ENCODE results near the gene SPTBN4.

DNA sequence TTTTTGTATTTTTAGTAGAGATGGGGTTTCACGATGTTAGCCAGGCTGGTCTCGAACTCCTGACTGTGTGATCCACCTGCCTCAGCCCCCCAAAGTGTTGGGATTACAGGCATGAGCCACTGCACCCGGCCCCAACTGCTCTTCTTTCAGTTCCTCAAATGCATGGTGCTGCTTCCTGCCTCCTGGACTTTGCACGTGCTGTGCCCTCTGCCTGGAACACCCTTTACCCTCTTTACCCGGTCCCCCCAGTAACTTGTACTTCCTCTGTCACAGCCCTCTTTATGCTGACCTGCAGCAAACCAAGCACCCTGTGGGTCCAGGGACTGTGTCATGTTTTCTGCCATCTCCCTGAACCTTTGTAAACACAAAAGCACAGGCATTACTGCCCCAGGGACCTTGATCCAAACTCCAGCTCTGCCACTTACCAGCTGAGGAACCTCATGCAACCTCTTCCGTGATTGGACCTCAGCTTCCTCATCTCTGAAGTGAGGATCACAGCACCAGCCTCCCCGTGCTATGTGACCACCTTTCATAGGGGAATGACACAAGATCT, 5.1 kb upstream of the SPTBN4 start:
- TF ChIP-seq EP300 (IDR thresholded peaks at IDR 0.05; ENCODE audit: borderline replicate concordance) (no peak), TEAD4 (IDR thresholded peaks at IDR 0.05) (no peak), CEBPB (IDR thresholded peaks at IDR 0.05) (no peak), ZBTB7A (IDR thresholded peaks at IDR 0.05; ENCODE audit: low read depth) (no peak), TAF1 (IDR thresholded peaks at IDR 0.05; ENCODE audit: low read depth) (no peak), YY1 (IDR thresholded peaks at IDR 0.05; ENCODE audit: low read depth) (no peak), RAD21 (IDR thresholded peaks at IDR 0.05; ENCODE audit: low read depth) (no peak), TCF12 (IDR thresholded peaks at IDR 0.05; ENCODE audit: low read depth) (no peak), EGR1 (IDR thresholded peaks at IDR 0.05) (no peak)
- TF ChIP-seq, protein P1, sequence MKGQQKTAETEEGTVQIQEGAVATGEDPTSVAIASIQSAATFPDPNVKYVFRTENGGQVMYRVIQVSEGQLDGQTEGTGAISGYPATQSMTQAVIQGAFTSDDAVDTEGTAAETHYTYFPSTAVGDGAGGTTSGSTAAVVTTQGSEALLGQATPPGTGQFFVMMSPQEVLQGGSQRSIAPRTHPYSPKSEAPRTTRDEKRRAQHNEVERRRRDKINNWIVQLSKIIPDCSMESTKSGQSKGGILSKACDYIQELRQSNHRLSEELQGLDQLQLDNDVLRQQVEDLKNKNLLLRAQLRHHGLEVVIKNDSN (IDR thresholded peaks at IDR 0.05), result no peak
- TF ChIP-seq, protein P2, sequence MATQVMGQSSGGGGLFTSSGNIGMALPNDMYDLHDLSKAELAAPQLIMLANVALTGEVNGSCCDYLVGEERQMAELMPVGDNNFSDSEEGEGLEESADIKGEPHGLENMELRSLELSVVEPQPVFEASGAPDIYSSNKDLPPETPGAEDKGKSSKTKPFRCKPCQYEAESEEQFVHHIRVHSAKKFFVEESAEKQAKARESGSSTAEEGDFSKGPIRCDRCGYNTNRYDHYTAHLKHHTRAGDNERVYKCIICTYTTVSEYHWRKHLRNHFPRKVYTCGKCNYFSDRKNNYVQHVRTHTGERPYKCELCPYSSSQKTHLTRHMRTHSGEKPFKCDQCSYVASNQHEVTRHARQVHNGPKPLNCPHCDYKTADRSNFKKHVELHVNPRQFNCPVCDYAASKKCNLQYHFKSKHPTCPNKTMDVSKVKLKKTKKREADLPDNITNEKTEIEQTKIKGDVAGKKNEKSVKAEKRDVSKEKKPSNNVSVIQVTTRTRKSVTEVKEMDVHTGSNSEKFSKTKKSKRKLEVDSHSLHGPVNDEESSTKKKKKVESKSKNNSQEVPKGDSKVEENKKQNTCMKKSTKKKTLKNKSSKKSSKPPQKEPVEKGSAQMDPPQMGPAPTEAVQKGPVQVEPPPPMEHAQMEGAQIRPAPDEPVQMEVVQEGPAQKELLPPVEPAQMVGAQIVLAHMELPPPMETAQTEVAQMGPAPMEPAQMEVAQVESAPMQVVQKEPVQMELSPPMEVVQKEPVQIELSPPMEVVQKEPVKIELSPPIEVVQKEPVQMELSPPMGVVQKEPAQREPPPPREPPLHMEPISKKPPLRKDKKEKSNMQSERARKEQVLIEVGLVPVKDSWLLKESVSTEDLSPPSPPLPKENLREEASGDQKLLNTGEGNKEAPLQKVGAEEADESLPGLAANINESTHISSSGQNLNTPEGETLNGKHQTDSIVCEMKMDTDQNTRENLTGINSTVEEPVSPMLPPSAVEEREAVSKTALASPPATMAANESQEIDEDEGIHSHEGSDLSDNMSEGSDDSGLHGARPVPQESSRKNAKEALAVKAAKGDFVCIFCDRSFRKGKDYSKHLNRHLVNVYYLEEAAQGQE (IDR thresholded peaks at IDR 0.05; ENCODE audit: low read depth), result no peak

All from Ishikawa (cell line).